ENCODE measurements around the gene TBL1X. TPM values are rescaled to one million over a fixed set of nuclear protein-coding genes. Genes with fewer than 3 reads are reported as not detected.
"Not testable (repeated sequence)": the region's sequence is repeated elsewhere in the genome, so short reads cannot be mapped to it uniquely, and the experiment has no call there.

TBL1X gene
- total RNA-seq, 4 donors from 2014 or later = 27.7 to 49.1 (median 39.6) TPM

GRCh38 chrX:9467751-9468150 lies 2.9 kb downstream of the TBL1X start:
- Histone ChIP-seq H3K36me3 (no peaks in the 10 kb centered on the region), H3K4me3 (peak overlapping the region in 1 of 2 donors; percentile 77), H3K4me1 (peaks cover 0 to 61% (median 3%) of the 10 kb centered on the region in 3 donors), H3K27ac (peak overlapping the region in 3 of 4 donors; percentile 41 to 94 (median 90)), H3K27me3 (no peaks in the 10 kb centered on the region), H3K9me3 (no peaks in the 10 kb centered on the region)
- no peak for TF ChIP-seq POLR2A (IDR thresholded peaks at IDR 0.05)
- no peak for TF ChIP-seq CTCF (IDR thresholded peaks at IDR 0.05)
- TF ChIP-seq POLR2AphosphoS5 (IDR thresholded peaks at IDR 0.05) = no peak
- no peak for TF ChIP-seq EP300 (IDR thresholded peaks at IDR 0.05)
- no peak for ATAC-seq
- WGBS, 2 donors (ENCODE audit: low coverage in 1 of 2) = 10 to 21% methylated on average over 4 to 8 of the region's 11 CpGs

- no peak for ATAC-seq
- peaks cover 0 to 41% (median 0%) of the 10 kb centered on the region in 3 donors for H3K4me1 ChIP-seq
- 44 to 56% methylated on average over 5 to 7 of the region's 12 CpGs for WGBS, 2 donors (ENCODE audit: low coverage in 1 of 2)
- H3K4me3 ChIP-seq = no peak overlapping the region
- TF ChIP-seq EP300 (IDR thresholded peaks at IDR 0.05) (no peak), POLR2AphosphoS5 (IDR thresholded peaks at IDR 0.05) (no peak), CTCF (IDR thresholded peaks at IDR 0.05) (no peak)
- no peaks in the 10 kb centered on the region for H3K9me3 ChIP-seq
- no peaks in the 10 kb centered on the region for H3K27me3 ChIP-seq
- H3K27ac ChIP-seq = no peak overlapping the region
- H3K36me3 ChIP-seq = no peaks in the 10 kb centered on the region
Measured at GRCh38 chrX:9471571-9471985, 6.7 kb downstream of the TBL1X start.

- H3K9me3 ChIP-seq = no peaks in the 10 kb centered on the region
- no peaks in the 10 kb centered on the region for H3K36me3 ChIP-seq
- H3K4me1 ChIP-seq = peaks cover 0 to 31% (median 0%) of the 10 kb centered on the region in 3 donors
- TF ChIP-seq POLR2A (IDR thresholded peaks at IDR 0.05) (no peak), EP300 (IDR thresholded peaks at IDR 0.05) (no peak), CTCF (IDR thresholded peaks at IDR 0.05) (no peak), POLR2AphosphoS5 (IDR thresholded peaks at IDR 0.05) (no peak)
- H3K27me3 ChIP-seq = no peaks in the 10 kb centered on the region
- no peak overlapping the region for H3K4me3 ChIP-seq
- no peak overlapping the region for H3K27ac ChIP-seq
- 29 to 34% methylated on average over 1 to 2 of the region's 2 CpGs for WGBS, 2 donors (ENCODE audit: low coverage in 1 of 2)
- ATAC-seq = no peak
Measured at GRCh38 chrX:9473708-9474107, 8.8 kb downstream of the TBL1X start.

GRCh38 chrX:9475417-9475816 lies 10.6 kb downstream of the TBL1X start:
- H3K4me3 ChIP-seq, H3K27ac ChIP-seq, H3K27me3 ChIP-seq, H3K9me3 ChIP-seq, ATAC-seq, H3K36me3 ChIP-seq: not testable (repeated sequence)
- peaks cover 0 to 24% (median 0%) of the 10 kb centered on the region in 3 donors for H3K4me1 ChIP-seq
- WGBS, 2 donors (ENCODE audit: low coverage in 1 of 2) = 80 to 100% methylated on average over 1 of the region's 4 CpGs

GRCh38 chrX:9475984-9476383 lies 11.1 kb downstream of the TBL1X start:
- Histone ChIP-seq H3K27me3 (no peaks in the 10 kb centered on the region), H3K36me3 (no peaks in the 10 kb centered on the region), H3K4me1 (peaks cover 0 to 24% (median 0%) of the 10 kb centered on the region in 3 donors), H3K27ac (no peak overlapping the region), H3K9me3 (no peaks in the 10 kb centered on the region), H3K4me3 (no peak overlapping the region)
- TF ChIP-seq POLR2AphosphoS5 (IDR thresholded peaks at IDR 0.05) = no peak
- no peak for TF ChIP-seq CTCF (IDR thresholded peaks at IDR 0.05)
- no peak for TF ChIP-seq POLR2A (IDR thresholded peaks at IDR 0.05)
- TF ChIP-seq EP300 (IDR thresholded peaks at IDR 0.05) = no peak
- 83 to 100% methylated on average over 1 of the region's 1 CpG for WGBS, 2 donors (ENCODE audit: low coverage in 1 of 2)
- no peak for ATAC-seq
